Activated CD8-positive, alpha-beta memory T cell treated with anti-CD3 and anti-CD28 coated beads, Interleukin-2, amount 50 U/mL, for 1 hour (primary cell): ENCODE data around the gene RAD9A.

Experiments used
- DNase-seq: peaks from one replicate; pipeline ENCODE4 v3.0.0-alpha.2; 2020; ENCODE audit errors: extremely low read depth

RAD9A gene

DNA sequence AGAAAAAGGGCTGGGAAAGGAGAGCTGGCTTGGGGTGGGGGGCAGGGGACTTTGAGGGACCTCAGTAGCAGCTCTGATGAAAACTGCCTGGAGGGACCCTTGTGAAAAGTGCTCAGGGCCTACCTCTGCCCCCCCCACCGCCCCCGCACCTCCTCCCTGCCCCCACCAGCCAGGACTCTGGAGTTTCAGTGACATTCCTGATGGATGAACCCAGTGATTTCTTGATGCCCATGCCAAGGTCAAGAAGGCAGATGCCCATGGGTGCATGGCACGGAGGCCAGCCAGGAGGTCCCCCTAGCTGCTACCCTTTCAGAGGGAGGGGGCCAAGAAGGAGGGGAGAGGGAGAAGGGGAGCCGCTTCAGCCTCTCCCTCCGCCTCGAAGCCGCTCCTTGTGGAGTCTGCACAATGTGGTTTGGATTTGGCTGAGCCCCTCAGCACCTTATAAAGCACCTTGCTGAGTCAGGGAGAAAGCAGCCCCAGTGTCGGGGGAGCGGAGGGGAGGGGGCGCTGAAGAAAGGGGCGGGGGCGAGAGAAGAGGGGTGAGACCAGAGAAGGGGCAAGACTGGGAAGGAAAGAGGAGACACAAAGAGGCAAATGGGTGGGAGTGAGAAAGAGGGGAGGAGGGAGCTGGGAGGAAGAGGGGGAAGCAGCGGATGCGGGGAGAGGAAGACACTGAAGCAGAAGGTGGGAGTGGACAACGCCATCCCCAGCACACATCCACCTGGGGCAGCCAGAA lies 16.3 kb upstream of the RAD9A start:
- DNase-seq = no peak

DNA sequence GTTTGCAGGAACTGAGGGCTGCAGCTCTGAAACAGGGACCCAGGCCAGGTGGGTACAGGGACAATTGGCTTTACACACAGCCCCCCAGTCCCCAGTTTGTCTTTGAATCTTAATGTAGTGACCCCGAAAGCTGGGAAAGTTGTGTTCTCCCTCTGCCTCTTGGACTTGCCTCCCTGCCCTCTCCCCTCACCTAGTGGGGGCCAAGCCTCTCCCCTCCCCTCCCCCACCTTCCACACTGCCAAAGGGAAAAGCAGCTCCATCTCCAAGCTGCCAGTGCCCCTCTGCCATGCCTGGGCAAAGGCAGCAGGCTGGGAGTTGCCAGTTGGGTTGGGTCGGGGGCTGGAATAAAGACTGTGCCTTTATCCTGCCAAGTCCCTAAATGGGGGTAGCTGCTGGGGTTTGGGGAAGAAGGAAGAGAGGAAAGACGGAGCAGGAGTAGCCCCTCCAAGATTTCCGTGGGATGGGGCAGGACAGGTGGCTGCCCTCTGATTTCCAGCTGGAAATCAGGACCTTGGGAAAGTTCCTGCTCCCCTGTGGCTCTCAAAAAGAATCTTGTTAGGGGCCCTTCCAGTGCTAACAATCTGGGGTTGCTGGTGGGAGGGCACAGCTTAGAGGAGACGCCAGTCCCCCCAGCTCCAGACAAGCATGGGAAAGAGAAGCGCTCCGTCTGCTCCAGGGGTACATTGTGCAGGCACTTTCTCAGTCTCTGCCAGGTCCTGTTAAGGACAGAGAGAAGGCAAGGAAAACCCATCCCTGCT lies 15.5 kb upstream of the RAD9A start:
- DNase-seq = no peak

GRCh38 chr11:67376873-67377808 lies 14.6 kb upstream of the RAD9A start:
- DNase-seq = no peak

DNA sequence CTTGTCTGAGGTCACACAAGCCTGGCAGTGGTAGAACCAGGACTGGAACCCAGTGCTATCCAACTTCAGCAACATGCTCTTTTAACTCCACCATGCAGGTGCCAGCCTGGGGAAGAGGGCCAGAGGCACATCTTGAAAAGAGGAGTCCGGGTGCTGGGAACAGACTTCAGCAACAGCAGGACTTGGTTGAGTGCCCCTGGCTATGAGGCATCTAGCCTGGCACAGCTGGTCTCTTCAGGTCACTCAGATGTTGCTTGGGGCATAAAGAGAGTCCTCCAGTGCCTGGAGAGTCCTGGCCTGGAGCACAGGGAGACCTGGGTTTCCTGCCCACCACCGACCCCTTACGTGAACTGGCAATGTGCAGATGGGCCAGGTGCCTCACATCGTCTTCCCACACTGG lies 13.2 kb upstream of the RAD9A start:
- no peak for DNase-seq

GRCh38 chr11:67379061-67380058 lies 12.4 kb upstream of the RAD9A start:
- no peak for DNase-seq

- DNase-seq = no peak
Observed at GRCh38 chr11:67381244-67381972, 10.4 kb upstream of the RAD9A start.

DNA sequence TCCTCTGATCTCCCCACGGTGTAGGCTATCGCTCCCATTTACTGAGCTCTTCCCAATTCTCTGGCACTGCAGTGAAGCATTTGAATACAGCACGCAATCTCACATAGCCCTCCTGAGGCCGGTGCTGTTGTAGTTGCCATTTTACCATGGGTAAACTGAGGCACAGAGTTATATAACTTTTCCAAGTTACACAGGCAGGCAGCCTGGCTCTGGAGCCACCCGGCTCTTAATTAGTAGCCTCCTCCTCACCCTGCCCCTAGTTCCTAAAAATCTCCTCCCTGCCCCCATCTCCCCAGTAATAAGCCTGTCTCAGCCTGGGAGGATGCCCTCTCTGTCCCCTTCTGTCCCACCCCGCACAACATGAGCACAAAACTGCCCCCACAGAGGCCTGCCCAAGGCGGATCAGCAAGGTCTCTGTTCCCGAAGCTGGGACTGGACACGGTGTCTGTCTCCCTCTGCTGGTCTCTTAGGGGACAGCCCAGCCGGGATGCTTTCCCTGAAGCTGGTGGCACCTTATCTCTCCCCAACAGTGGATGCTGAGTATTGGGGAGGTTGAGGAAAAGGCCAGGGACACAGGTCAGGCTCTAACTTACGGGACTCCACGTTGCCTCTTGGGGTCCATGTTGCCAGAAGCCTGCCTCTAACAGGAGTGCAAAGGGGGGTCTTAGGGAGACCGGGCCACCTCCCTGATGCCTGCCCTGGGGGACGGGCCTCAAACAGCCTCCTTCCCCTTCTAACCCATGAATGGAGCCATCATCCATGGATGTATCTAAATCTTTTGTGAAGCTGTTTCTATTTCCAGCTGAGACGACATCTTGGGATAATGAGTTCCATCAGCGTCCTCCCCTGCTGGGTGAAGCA lies 9.3 kb upstream of the RAD9A start:
- DNase-seq = peak; percentile 65

GRCh38 chr11:67384851-67385366 lies 6.9 kb upstream of the RAD9A start:
- DNase-seq = no peak

DNA sequence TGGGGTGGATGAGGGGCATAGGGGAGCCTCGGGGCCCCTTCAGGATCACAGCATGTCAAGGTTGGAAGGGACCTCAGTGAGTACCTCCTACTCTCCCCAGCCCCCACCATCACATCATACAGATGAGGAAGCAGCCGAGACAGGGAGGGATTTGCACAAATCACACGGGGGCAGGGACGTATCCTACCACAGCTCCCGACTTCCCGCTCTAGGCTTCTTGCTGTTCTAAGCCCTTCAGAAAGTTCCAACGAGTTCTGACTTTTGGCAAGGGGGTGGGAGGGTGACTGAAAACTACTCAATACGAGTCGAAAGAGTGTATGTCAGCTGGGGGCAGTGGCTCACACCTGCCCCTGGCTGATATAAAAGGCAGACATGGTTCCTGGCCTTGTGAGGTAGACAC lies 4.7 kb upstream of the RAD9A start:
- DNase-seq = no peak

GRCh38 chr11:67387518-67387917 lies 4.3 kb upstream of the RAD9A start:
- no peak for DNase-seq

DNA sequence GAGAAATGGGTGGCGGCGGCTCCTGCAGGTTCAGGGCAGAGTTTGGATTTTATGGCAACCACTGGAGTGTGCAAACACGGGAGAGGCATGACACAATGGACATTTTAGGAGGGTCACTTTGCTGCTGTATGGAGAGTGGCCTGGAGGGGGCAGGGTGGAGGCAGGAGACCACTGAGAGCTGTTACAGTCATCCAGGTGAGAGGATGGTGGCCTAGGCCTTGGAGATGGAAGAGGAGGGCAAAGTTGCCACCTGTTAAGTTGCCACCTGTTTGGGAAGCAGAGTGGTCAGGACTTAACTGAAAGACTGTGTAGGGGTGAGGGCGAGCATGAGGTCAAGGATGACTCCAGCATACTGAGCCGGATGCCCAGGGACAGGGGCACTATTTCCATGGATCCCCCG lies 2.3 kb upstream of the RAD9A start:
- no peak for DNase-seq

DNA sequence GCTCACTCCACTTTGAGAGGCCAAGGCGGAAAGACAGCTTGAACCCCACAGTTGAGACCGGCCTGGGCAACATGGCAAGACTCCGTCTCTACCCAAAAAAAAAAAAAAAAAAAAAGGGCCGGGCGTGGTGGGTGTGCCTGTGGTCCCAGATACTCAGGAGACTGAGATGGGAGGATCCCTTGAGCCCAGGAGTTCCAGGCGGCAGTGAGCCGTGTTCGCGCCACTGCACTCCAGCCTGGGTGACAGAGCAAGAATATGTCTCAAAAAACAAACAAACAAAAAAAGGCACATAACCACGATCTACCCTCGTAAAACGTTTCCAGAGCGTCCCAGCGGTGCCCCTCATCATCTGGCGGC lies 861 bp upstream of the RAD9A start:
- no peak for DNase-seq

GRCh38 chr11:67392183-67392715 lies 463 bp downstream of the RAD9A start:
- DNase-seq = no peak

DNA sequence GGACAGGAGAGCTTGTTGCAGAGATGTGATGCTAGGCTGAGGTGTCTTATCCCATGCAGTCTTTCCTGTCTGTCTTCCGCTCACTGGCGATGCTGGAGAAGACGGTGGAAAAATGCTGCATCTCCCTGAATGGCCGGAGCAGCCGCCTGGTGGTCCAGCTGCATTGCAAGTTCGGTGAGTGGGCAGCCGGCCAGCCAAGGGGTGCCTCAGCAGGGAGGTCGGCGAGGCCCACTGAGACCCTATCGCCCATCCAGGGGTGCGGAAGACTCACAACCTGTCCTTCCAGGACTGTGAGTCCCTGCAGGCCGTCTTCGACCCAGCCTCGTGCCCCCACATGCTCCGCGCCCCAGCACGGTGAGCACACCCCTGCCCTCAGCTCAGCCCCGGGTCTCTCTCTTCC lies 1.7 kb downstream of the RAD9A start:
- no peak for DNase-seq

DNA sequence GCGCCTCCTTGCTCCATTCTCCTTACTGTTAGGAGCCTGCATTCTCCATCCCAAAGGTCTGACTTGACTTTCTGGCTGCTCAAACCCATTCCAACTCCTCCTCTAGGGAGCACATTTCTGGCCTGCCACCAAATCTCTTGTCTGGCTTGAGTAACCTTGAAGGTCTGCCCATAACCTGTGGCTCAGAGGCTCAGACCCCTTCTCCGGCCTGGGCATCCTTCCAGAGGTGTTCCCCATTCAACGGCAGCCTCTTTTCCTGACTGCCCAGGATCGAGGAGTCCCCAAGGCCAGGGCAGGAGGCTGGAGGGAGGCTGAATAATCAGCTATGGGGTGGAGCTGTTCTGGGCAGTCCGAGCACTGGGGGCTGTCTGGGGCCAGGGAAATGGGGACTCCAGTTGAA lies 2.2 kb downstream of the RAD9A start:
- DNase-seq = no peak

- DNase-seq = no peak
Observed at GRCh38 chr11:67395555-67396258, 3.9 kb downstream of the RAD9A start.

GRCh38 chr11:67396259-67396581 lies 4.4 kb downstream of the RAD9A start:
- DNase-seq = no peak

- no peak for DNase-seq
Observed at GRCh38 chr11:67396587-67397389, 5.0 kb downstream of the RAD9A start.
